Keratinocyte (primary cell): ENCODE data around the gene CERS1.

Experiments
- EZH2 ChIP-seq: IDR thresholded peaks from one replicate; pipeline ENCODE4 v1.6.1; 2012; ENCODE audit warnings: inconsistent platforms, mild to moderate bottlenecking, low read length, moderate library complexity
- TF ChIP-seq, protein P1 (sequence below), 3 experiments: IDR thresholded peaks in 1 of 3; conservative IDR thresholded peaks in 1 of 3; optimal IDR thresholded peaks in 1 of 3; 2 replicates in 2 of 3; 3 replicates in 1 of 3; pipeline versions ENCODE3 to v1.5.1; 2011; ENCODE audit warnings: low read length in 3 of 3, mild to moderate bottlenecking in 3 of 3, moderate library complexity in 2 of 3, control low read depth in 1 of 3, inconsistent platforms in 1 of 3; ENCODE audit not compliant: insufficient read depth in 2 of 3; ENCODE audit errors: extremely low read depth in 1 of 3

GRCh38 chr19:18899624-18900560, 3.9 kb upstream of the CERS1 start:
- TF ChIP-seq, protein P1, sequence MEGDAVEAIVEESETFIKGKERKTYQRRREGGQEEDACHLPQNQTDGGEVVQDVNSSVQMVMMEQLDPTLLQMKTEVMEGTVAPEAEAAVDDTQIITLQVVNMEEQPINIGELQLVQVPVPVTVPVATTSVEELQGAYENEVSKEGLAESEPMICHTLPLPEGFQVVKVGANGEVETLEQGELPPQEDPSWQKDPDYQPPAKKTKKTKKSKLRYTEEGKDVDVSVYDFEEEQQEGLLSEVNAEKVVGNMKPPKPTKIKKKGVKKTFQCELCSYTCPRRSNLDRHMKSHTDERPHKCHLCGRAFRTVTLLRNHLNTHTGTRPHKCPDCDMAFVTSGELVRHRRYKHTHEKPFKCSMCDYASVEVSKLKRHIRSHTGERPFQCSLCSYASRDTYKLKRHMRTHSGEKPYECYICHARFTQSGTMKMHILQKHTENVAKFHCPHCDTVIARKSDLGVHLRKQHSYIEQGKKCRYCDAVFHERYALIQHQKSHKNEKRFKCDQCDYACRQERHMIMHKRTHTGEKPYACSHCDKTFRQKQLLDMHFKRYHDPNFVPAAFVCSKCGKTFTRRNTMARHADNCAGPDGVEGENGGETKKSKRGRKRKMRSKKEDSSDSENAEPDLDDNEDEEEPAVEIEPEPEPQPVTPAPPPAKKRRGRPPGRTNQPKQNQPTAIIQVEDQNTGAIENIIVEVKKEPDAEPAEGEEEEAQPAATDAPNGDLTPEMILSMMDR (optimal IDR thresholded peaks at IDR 0.05 in 1 of 3, IDR thresholded peaks at IDR 0.05 in 1 of 3, conservative IDR thresholded peaks at IDR 0.05 in 1 of 3; ENCODE audit: extremely low read depth in 1 of 3, insufficient read depth in 2 of 3, low read length in 3 of 3) = no peak
- no peak for TF ChIP-seq EZH2
